Ramos (cell line): ENCODE data around the gene ST8SIA1.

ENCODE experiments used
- in situ Hi-C: fragments of 300-500 bp; cut with MboI; formaldehyde crosslinking; loops from one replicate; pipeline ENCODE4 v1.14.3; 2022; ENCODE audit warnings: low sequenced_read_pairs; ENCODE audit not compliant: unreplicated experiment

ST8SIA1 gene

GRCh38 chr12:22248571-22249115, 85.9 kb downstream of the ST8SIA1 start:
- in situ Hi-C loops, result no loop called here

- in situ Hi-C loops, result no loop called here
Observed at GRCh38 chr12:22248121-22248520, 86.4 kb downstream of the ST8SIA1 start.

- in situ Hi-C loops, result no loop called here
Observed at GRCh38 chr12:22246217-22246846, 88.2 kb downstream of the ST8SIA1 start.

- in situ Hi-C loops, result no loop called here
Observed at GRCh38 chr12:22242726-22243125, 91.8 kb downstream of the ST8SIA1 start.

GRCh38 chr12:22238211-22238610, 96.3 kb downstream of the ST8SIA1 start:
- in situ Hi-C loops, result no loop called here

GRCh38 chr12:22234561-22234960, 99.9 kb downstream of the ST8SIA1 start:
- in situ Hi-C loops, result no loop called here

- in situ Hi-C loops, result no loop called here
Observed at GRCh38 chr12:22231836-22232235, 102.7 kb downstream of the ST8SIA1 start.

GRCh38 chr12:22231078-22231477, 103.4 kb downstream of the ST8SIA1 start:
- in situ Hi-C loops, result no loop called here

GRCh38 chr12:22230280-22230794, 104.2 kb downstream of the ST8SIA1 start:
- in situ Hi-C loops, result no loop called here

GRCh38 chr12:22229652-22230279, 104.7 kb downstream of the ST8SIA1 start:
- in situ Hi-C loops, result no loop called here

- in situ Hi-C loops, result no loop called here
Observed at GRCh38 chr12:22228022-22228875, 106.3 kb downstream of the ST8SIA1 start.

GRCh38 chr12:22223356-22223755, 111.2 kb downstream of the ST8SIA1 start:
- in situ Hi-C loops, result no loop called here

- in situ Hi-C loops, result no loop called here
Observed at GRCh38 chr12:22217556-22217955, 117.0 kb downstream of the ST8SIA1 start.

GRCh38 chr12:22215467-22216253, 118.8 kb downstream of the ST8SIA1 start:
- in situ Hi-C loops, result no loop called here

- in situ Hi-C loops, result no loop called here
Observed at GRCh38 chr12:22211128-22211527, 123.4 kb downstream of the ST8SIA1 start.

- in situ Hi-C loops, result no loop called here
Observed at GRCh38 chr12:22209422-22209821, 125.1 kb downstream of the ST8SIA1 start.

- in situ Hi-C loops, result no loop called here
Observed at GRCh38 chr12:22206111-22206728, 128.3 kb downstream of the ST8SIA1 start.

- in situ Hi-C loops, result no loop called here
Observed at GRCh38 chr12:22204391-22204790, 130.1 kb downstream of the ST8SIA1 start.

GRCh38 chr12:22202847-22203246, 131.7 kb downstream of the ST8SIA1 start:
- in situ Hi-C loops, result no loop called here

- in situ Hi-C loops, result no loop called here
Observed at GRCh38 chr12:22201101-22201500, 133.4 kb downstream of the ST8SIA1 start.
